Measurements from ENCODE around the gene OTULINL.

OTULINL gene

DNA sequence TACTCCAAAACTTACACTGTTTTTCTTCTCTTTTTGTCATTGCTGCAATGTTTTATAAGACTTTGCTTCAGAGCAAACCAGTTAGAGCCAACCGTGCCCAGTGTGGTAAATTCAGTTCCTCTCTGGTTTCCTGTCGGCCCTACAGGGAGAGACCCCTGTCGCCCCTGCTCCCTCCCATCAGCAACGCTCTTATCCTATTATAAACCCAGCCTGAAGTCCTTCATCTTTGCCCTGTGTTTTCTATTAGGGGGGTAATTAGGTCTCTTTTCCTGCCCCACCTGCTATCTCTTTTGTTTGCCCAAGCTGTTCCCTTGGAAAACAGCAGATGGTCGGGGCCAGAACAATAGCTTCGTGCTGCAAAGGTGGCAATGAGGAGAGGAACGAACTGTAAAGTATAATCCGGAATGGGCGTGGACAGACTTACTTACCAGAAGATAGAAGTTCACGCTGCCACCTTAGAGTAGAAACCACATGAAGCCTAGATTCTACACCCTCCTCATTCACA lies 21.4 kb upstream of the OTULINL start:
- WGBS = 81% methylated on average over 7 of the region's 10 CpGs
- Histone ChIP-seq H2BK15ac (ENCODE audit: low read depth, poor library complexity, severe bottlenecking) (no peak overlapping the region), H2BK5ac (ENCODE audit: low read depth, low read length, poor library complexity, severe bottlenecking) (no peak overlapping the region), H2AFZ (ENCODE audit: low read depth, low read length) (no peak overlapping the region), H3K4ac (ENCODE audit: low read depth in 1 of 2, low read length in 2 of 2) (no peak overlapping the region), H3K9ac (ENCODE audit: low read length) (no peak overlapping the region), H3K27ac (ENCODE audit: low read length, poor library complexity, severe bottlenecking) (no peak overlapping the region), H3K4me3 (ENCODE audit: insufficient read depth in 1 of 2, low read depth in 1 of 2, low read length in 2 of 2) (no peak overlapping the region), H3K23ac (ENCODE audit: low read length in 2 of 2) (no peak overlapping the region), H3K79me1 (replicated peaks; ENCODE audit: low read length, poor library complexity, severe bottlenecking) (no peaks in the 10 kb centered on the region), H3K27me3 (ENCODE audit: control insufficient read depth in 1 of 2, insufficient read depth in 1 of 2, low read length in 2 of 2) (peaks cover 19 to 20% of the 10 kb centered on the region in 2 experiments), H4K91ac (ENCODE audit: low read length) (no peak overlapping the region), H4K8ac (ENCODE audit: low read length) (no peak overlapping the region), H2BK12ac (ENCODE audit: low read length in 2 of 2) (no peak overlapping the region), H3K36me3 (ENCODE audit: control insufficient read depth in 1 of 2, insufficient read depth in 2 of 2, low read depth in 1 of 2, low read length in 2 of 2) (no peaks in the 10 kb centered on the region), H3K14ac (ENCODE audit: low read length in 2 of 2) (no peak overlapping the region), H3K4me1 (ENCODE audit: control insufficient read depth, insufficient read depth, low read depth, low read length) (no peaks in the 10 kb centered on the region), H3K9me3 (ENCODE audit: control insufficient read depth, low read length) (no peaks in the 10 kb centered on the region), H2BK120ac (ENCODE audit: low read depth, low read length) (no peak overlapping the region), H2AK5ac (ENCODE audit: low read length, severe bottlenecking) (no peak overlapping the region), H3K18ac (ENCODE audit: low read depth in 1 of 2, low read length in 2 of 2) (no peak overlapping the region), H3K4me2 (ENCODE audit: low read length, poor library complexity, severe bottlenecking) (no peak overlapping the region)
- DNase-seq = no peak

DNA sequence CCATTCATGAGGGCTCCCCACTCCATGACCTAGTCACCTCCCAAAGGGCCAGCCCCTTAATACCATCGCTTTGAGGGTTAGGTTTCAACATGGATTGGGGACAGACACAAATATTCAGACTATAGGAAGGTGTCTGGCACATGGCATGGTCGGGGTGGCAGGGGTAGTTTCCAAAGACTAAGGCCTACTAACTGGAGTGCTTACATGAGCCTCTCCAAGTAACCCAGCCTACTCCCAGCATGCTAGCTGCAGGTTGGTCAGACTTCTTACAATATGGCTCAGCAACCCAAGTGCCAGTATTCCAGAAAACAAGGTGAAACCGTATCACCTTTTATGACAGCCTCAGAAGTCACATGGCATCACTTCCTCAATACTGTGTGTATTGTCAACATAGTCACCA lies 19.9 kb upstream of the OTULINL start:
- 92% methylated on average over 3 of the region's 3 CpGs for WGBS
- H3K79me1 ChIP-seq (replicated peaks; ENCODE audit: low read length, poor library complexity, severe bottlenecking) = no peaks in the 10 kb centered on the region
- no peak overlapping the region for H3K4me3 ChIP-seq (ENCODE audit: insufficient read depth in 1 of 2, low read depth in 1 of 2, low read length in 2 of 2)

DNA sequence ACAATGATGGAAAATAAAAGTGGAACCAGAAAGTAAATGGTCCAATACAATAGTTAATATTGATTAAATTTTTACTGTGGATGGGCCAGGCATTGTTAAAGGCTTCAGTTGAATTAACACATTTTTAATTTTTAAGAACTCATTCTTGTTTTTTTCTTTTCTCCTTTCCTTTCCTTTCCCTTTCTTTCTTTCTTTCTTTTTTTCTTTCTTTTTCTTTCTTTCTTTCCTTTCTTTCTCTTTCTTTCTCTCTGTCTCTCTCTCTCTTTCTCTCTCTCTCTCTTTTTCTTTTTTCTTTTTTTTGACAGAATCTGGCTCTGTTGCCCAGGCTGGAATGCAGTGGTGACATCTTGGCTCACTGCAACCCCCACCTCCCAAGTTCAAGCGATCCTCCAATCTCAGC lies 13.3 kb upstream of the OTULINL start:
- Histone ChIP-seq H3K27ac (ENCODE audit: low read length, poor library complexity, severe bottlenecking) (no peak overlapping the region), H2BK5ac (ENCODE audit: low read depth, low read length, poor library complexity, severe bottlenecking) (no peak overlapping the region), H2BK12ac (ENCODE audit: low read length in 2 of 2) (no peak overlapping the region), H3K9me3 (ENCODE audit: control insufficient read depth, low read length) (peaks cover 3% of the 10 kb centered on the region), H3K27me3 (ENCODE audit: control insufficient read depth in 1 of 2, insufficient read depth in 1 of 2, low read length in 2 of 2) (peaks cover 0 to 3% of the 10 kb centered on the region in 2 experiments), H4K8ac (ENCODE audit: low read length) (no peak overlapping the region), H3K14ac (ENCODE audit: low read length in 2 of 2) (no peak overlapping the region), H2BK15ac (ENCODE audit: low read depth, poor library complexity, severe bottlenecking) (no peak overlapping the region), H3K9ac (ENCODE audit: low read length) (no peak overlapping the region), H3K4me3 (ENCODE audit: insufficient read depth in 1 of 2, low read depth in 1 of 2, low read length in 2 of 2) (no peak overlapping the region), H3K36me3 (ENCODE audit: control insufficient read depth in 1 of 2, insufficient read depth in 2 of 2, low read depth in 1 of 2, low read length in 2 of 2) (no peaks in the 10 kb centered on the region), H3K4me2 (ENCODE audit: low read length, poor library complexity, severe bottlenecking) (no peak overlapping the region), H4K91ac (ENCODE audit: low read length) (no peak overlapping the region), H3K23ac (ENCODE audit: low read length in 2 of 2) (no peak overlapping the region), H3K4ac (ENCODE audit: low read depth in 1 of 2, low read length in 2 of 2) (no peak overlapping the region), H2BK120ac (ENCODE audit: low read depth, low read length) (no peak overlapping the region), H2AFZ (ENCODE audit: low read depth, low read length) (no peak overlapping the region), H3K4me1 (ENCODE audit: control insufficient read depth, insufficient read depth, low read depth, low read length) (no peaks in the 10 kb centered on the region), H2AK5ac (ENCODE audit: low read length, severe bottlenecking) (no peak overlapping the region), H3K79me1 (replicated peaks; ENCODE audit: low read length, poor library complexity, severe bottlenecking) (no peaks in the 10 kb centered on the region), H3K18ac (ENCODE audit: low read depth in 1 of 2, low read length in 2 of 2) (no peak overlapping the region)
- 88% methylated on average over 1 of the region's 1 CpG for WGBS
- DNase-seq = no peak

More for the DNA sequence above, 19.9 kb upstream of the OTULINL start:
- Histone ChIP-seq H2AFZ (ENCODE audit: low read depth, low read length) (no peak overlapping the region), H2BK15ac (ENCODE audit: low read depth, poor library complexity, severe bottlenecking) (no peak overlapping the region), H3K18ac (ENCODE audit: low read depth in 1 of 2, low read length in 2 of 2) (no peak overlapping the region), H3K27me3 (ENCODE audit: control insufficient read depth in 1 of 2, insufficient read depth in 1 of 2, low read length in 2 of 2) (peaks cover 19 to 20% of the 10 kb centered on the region in 2 experiments), H3K9me3 (ENCODE audit: control insufficient read depth, low read length) (no peaks in the 10 kb centered on the region), H2BK12ac (ENCODE audit: low read length in 2 of 2) (no peak overlapping the region), H3K23ac (ENCODE audit: low read length in 2 of 2) (no peak overlapping the region), H3K27ac (ENCODE audit: low read length, poor library complexity, severe bottlenecking) (no peak overlapping the region), H3K9ac (ENCODE audit: low read length) (no peak overlapping the region), H3K14ac (ENCODE audit: low read length in 2 of 2) (no peak overlapping the region), H4K91ac (ENCODE audit: low read length) (no peak overlapping the region), H3K4ac (ENCODE audit: low read depth in 1 of 2, low read length in 2 of 2) (no peak overlapping the region), H4K8ac (ENCODE audit: low read length) (no peak overlapping the region), H3K36me3 (ENCODE audit: control insufficient read depth in 1 of 2, insufficient read depth in 2 of 2, low read depth in 1 of 2, low read length in 2 of 2) (no peaks in the 10 kb centered on the region), H2BK5ac (ENCODE audit: low read depth, low read length, poor library complexity, severe bottlenecking) (no peak overlapping the region), H3K4me2 (ENCODE audit: low read length, poor library complexity, severe bottlenecking) (no peak overlapping the region), H3K4me1 (ENCODE audit: control insufficient read depth, insufficient read depth, low read depth, low read length) (no peaks in the 10 kb centered on the region), H2AK5ac (ENCODE audit: low read length, severe bottlenecking) (no peak overlapping the region), H2BK120ac (ENCODE audit: low read depth, low read length) (no peak overlapping the region)
- no peak for DNase-seq

DNA sequence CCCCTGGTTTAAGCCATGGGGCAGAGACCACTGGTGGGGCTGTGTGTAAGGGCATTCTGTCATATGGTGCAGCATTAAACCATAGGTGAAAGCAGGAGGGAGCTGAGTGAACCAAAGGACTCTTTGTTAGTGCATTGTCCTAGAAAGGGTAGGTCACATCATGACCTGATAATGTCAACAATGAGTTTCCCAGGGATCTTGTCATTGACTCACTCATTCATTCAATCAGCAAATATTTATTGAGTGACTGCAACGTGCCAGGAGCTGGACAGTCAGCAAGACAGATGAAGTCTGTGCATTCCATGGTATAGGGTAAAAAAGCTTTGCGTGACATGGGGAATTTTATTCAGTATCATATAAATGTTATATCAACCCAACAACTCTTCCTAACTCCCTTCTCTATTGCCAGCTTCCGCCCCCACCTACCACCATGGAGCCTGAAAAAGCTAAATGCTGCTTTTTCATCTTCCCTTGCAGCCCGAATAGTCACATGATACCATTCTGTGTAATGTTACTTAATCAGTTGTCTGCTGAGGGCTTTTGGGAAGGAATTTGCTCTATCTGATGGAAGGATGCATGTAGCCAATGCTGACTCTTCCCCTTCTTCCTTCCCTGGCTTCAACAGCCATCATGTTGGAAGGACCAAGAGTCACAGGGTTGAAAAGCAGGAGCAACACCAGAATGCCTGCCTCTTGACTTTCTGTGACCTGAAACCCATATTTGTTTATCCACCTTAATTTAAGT lies 11.5 kb upstream of the OTULINL start:
- Histone ChIP-seq H2AK5ac (ENCODE audit: low read length, severe bottlenecking) (no peak overlapping the region), H3K27ac (ENCODE audit: low read length, poor library complexity, severe bottlenecking) (no peak overlapping the region), H4K8ac (ENCODE audit: low read length) (no peak overlapping the region), H3K4me2 (ENCODE audit: low read length, poor library complexity, severe bottlenecking) (no peak overlapping the region), H2AFZ (ENCODE audit: low read depth, low read length) (no peak overlapping the region), H3K36me3 (ENCODE audit: control insufficient read depth in 1 of 2, insufficient read depth in 2 of 2, low read depth in 1 of 2, low read length in 2 of 2) (no peaks in the 10 kb centered on the region), H3K4me1 (ENCODE audit: control insufficient read depth, insufficient read depth, low read depth, low read length) (no peaks in the 10 kb centered on the region), H3K23ac (ENCODE audit: low read length in 2 of 2) (no peak overlapping the region), H2BK5ac (ENCODE audit: low read depth, low read length, poor library complexity, severe bottlenecking) (no peak overlapping the region), H3K4ac (ENCODE audit: low read depth in 1 of 2, low read length in 2 of 2) (no peak overlapping the region), H3K27me3 (ENCODE audit: control insufficient read depth in 1 of 2, insufficient read depth in 1 of 2, low read length in 2 of 2) (no peaks in the 10 kb centered on the region), H3K14ac (ENCODE audit: low read length in 2 of 2) (no peak overlapping the region), H4K91ac (ENCODE audit: low read length) (no peak overlapping the region), H3K4me3 (ENCODE audit: insufficient read depth in 1 of 2, low read depth in 1 of 2, low read length in 2 of 2) (no peak overlapping the region), H3K9me3 (ENCODE audit: control insufficient read depth, low read length) (peaks cover 3% of the 10 kb centered on the region), H3K9ac (ENCODE audit: low read length) (no peak overlapping the region), H3K79me1 (replicated peaks; ENCODE audit: low read length, poor library complexity, severe bottlenecking) (no peaks in the 10 kb centered on the region), H2BK15ac (ENCODE audit: low read depth, poor library complexity, severe bottlenecking) (no peak overlapping the region), H2BK12ac (ENCODE audit: low read length in 2 of 2) (no peak overlapping the region), H3K18ac (ENCODE audit: low read depth in 1 of 2, low read length in 2 of 2) (no peak overlapping the region), H2BK120ac (ENCODE audit: low read depth, low read length) (no peak overlapping the region)
- WGBS = 100% methylated on average over 1 of the region's 4 CpGs
- DNase-seq = no peak
